Smooth muscle cell of trachea (primary cell): Measurements from ENCODE around the gene TUBA1C. TPM values are rescaled to one million over a fixed set of nuclear protein-coding genes. Genes with fewer than 3 reads are reported as not detected.

Experiments
- total RNA-seq: library from RNA; depleted of rRNA; stranded (reverse); fragments of >200 nt; gene quantifications from 2 replicates; pipeline ENCODE4 v1.2.1, GENCODE V29; 2014

The TUBA1C gene
- 476 and 565 TPM in 2 replicates for total RNA-seq

DNA sequence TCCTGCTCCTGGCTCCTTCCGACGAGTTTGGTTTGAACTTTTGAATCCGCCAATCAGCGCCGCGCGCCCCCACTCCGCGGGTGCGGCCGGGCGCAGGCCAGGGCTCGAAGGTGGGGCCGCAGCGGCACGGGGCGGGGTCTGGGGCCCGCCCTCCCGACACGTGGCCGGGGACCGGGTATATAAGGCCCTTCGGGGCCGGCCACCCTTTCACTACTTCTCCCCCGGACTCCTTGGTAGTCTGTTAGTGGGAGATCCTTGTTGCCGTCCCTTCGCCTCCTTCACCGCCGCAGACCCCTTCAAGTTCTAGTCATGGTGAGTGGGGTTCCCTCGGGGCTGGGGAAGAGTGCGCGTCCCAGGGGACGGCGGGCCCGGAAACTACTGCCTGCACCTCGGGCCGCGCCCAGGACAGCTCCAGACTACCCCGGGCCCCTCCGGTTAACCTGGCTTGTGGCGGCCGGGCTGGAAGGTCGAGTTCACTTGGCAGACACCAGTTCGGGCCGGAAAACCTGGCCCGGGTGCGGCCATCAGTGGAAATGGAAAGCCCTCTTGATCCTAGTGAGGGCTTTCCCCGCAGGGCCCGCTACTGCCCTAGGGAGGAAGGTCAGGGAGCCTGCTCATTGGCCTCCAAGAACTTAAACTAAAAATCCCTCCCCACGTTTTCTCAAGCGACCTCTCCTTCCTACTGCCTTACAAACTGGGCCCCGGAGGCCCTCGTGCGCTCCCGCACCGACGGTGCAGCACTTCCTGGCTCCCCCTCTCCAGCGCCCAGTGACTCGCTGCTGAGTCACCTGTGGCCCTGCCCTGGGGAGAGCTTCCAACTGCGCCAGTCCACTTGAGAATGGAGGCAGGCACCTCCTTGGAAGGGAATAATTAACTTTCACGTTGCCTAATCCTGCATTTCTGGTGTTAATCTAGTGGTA, at the start of gene TUBA1C:
TUBA1C (plus strand) TSS at position 210 of the 920 bp plus-strand sequence; CDS start at position 310, 100 bp downstream.

DNA sequence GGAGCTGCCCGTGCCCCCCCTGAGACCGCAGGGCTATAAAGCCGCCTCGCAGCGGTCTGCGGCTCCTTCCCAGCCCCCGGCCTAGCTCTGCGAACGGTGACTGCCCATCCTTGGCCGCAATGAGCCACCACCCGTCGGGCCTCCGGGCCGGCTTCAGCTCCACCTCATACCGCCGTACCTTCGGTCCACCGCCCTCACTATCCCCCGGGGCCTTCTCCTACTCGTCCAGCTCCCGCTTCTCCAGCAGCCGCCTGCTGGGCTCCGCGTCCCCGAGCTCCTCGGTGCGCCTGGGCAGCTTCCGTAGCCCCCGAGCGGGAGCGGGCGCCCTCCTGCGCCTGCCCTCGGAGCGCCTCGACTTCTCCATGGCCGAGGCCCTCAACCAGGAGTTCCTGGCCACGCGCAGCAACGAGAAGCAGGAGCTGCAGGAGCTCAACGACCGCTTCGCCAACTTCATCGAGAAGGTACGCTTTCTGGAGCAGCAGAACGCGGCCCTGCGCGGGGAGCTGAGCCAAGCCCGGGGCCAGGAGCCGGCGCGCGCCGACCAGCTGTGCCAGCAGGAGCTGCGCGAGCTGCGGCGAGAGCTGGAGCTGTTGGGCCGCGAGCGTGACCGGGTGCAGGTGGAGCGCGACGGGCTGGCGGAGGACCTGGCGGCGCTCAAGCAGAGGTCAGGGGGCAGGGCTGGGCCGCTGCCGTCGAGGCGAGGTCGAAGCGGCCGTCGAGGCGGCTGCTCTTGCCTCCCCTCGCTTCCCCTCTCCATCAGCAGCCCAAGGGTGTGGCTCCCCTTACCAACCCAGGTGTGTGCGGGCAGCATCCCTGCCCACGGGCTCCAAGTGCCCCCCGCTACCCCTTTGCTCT, 30.4 kb downstream of the TUBA1C start, which contains the start of gene PRPH:
PRPH (plus strand) TSS at position 66 of the 855 bp plus-strand sequence; CDS start at position 120, 54 bp downstream.

DNA sequence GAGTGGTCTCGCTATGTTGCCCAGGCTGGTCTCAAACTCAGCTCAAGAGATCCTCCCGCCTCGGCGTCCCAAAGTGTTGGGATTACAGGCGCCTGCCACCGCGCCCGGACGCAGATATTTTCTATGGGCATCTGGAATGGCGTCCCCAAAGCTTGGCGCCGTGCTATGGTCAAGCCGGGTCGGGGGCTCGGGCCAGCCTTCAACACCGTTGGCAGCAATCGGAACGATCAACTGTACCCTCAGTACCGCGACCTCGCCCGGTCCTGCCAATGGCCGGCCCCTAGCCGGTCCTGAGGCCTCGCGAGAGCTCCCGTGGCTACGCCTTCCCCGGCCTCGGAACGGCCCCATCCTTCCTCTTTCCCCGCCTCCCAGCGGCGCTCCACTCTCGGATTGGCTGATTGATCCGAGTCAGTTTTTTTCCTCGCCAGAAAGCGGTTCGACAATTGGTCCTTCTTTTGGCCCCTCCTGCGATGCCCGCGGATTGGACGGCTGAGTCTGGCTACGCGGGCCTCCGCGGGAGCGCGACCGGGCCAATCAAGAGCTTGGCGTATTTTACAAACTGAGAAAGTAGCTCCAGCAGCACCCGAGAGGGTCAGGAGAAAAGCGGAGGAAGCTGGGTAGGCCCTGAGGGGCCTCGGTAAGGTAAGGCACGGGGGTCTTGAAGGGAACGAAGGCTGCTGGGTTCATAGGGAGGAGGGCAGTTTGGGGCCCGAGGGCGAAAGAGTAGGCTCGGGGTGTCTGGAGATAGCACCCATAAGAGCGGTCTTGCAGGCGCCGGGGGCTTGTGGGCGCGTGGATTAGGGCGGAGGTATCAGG, 58.0 kb downstream of the TUBA1C start, which contains the start of gene TROAP:
TROAP (plus strand) TSS at position 548 of the 816 bp plus-strand sequence. CDS start 354 bp downstream, outside the sequence.

Other genes with a start within 250 kb of the TUBA1C start
- 87.3 and 92.3 TPM in 2 replicates for gene PRKAG1, start 246.3 kb upstream of the TUBA1C start, total RNA-seq
- 35.7 and 51.5 TPM in 2 replicates for gene KMT2D, start 204.3 kb upstream of the TUBA1C start, total RNA-seq
- gene RHEBL1, start 195.1 kb upstream of the TUBA1C start, total RNA-seq = 0.15 TPM in 1 of 2 replicates, not detected in the other
- under 0.01 and 0.17 TPM in 2 replicates for gene DHH, start 170.3 kb upstream of the TUBA1C start, total RNA-seq
- gene LMBR1L, start 154.2 kb upstream of the TUBA1C start, total RNA-seq = 53.2 and 88.0 TPM in 2 replicates
- 1,870 and 4,279 TPM in 2 replicates for gene TUBA1B, start 133.7 kb upstream of the TUBA1C start, total RNA-seq
- gene TUBA1A, start 76.0 kb upstream of the TUBA1C start, total RNA-seq = 1,515 and 1,616 TPM in 2 replicates
- 0.66 and 2.6 TPM in 2 replicates for gene PRPH, start 30.1 kb downstream of the TUBA1C start, total RNA-seq
- 0.99 and 11.9 TPM in 2 replicates for gene TROAP, start 58.2 kb downstream of the TUBA1C start, total RNA-seq
- 0.17 and 0.29 TPM in 2 replicates for gene C1QL4, start 72.1 kb downstream of the TUBA1C start, total RNA-seq
- 1.8 and 3.3 TPM in 2 replicates for gene DNAJC22, start 81.8 kb downstream of the TUBA1C start, total RNA-seq
- gene SPATS2, start 102.4 kb downstream of the TUBA1C start, total RNA-seq = 26.3 and 28.7 TPM in 2 replicates